GM23338 (cell line): Measurements from ENCODE around the gene COL4A2. TPM values are rescaled to one million over a fixed set of nuclear protein-coding genes. Genes with fewer than 3 reads are reported as not detected.

Experiments used
- ATAC-seq: fragments of 200-7000 bp; cut with Tn5 transposase; 3 replicates; pipeline ENCODE4 v1.9.1; 2020
- DNase-seq: peaks from one replicate; pipeline ENCODE4 v3.0.0-alpha.2; 2015; ENCODE audit warnings: low spot score
- H2AFZ ChIP-seq: fragments of 200-600 bp; sonication (generic); 2 replicates; pipeline ENCODE4 v1.8.0; 2016; ENCODE audit warnings: antibody characterized with exemption, mild to moderate bottlenecking, moderate library complexity
- H3F3A ChIP-seq: fragments of 200-600 bp; sonication (generic); replicated peaks from 2 replicates; pipeline ENCODE4 v1.8.0; 2017; ENCODE audit warnings: antibody characterized with exemption, mixed run types, low read depth
- H3K27ac ChIP-seq: fragments of 200-600 bp; sonication (generic); 2 replicates; pipeline ENCODE4 v1.6.1; 2016; ENCODE audit warnings: low read depth
- H3K27me3 ChIP-seq: fragments of 200-600 bp; sonication (generic); 2 replicates; pipeline ENCODE4 v1.8.0; 2016; ENCODE audit warnings: mild to moderate bottlenecking, mixed run types, moderate library complexity; ENCODE audit not compliant: insufficient read depth
- H3K36me3 ChIP-seq: fragments of 200-600 bp; sonication (generic); 2 replicates; pipeline ENCODE4 v1.8.0; 2016; ENCODE audit warnings: mild to moderate bottlenecking; ENCODE audit not compliant: insufficient read depth
- H3K4me1 ChIP-seq: fragments of 200-600 bp; sonication (generic); 2 replicates; pipeline ENCODE4 v1.8.0; 2016; ENCODE audit warnings: mild to moderate bottlenecking, moderate library complexity; ENCODE audit not compliant: insufficient read depth
- H3K4me2 ChIP-seq: fragments of 200-600 bp; sonication (generic); 2 replicates; pipeline ENCODE4 v1.7.1; 2017; ENCODE audit warnings: mixed run types
- H3K4me3 ChIP-seq: fragments of 200-600 bp; sonication (generic); 2 replicates; pipeline ENCODE4 v1.6.1; 2016; ENCODE audit warnings: mixed run types
- H3K79me2 ChIP-seq: fragments of 200-600 bp; sonication (generic); replicated peaks from 2 replicates; pipeline ENCODE4 v1.8.0; 2017; ENCODE audit warnings: mild to moderate bottlenecking; ENCODE audit not compliant: insufficient read depth
- H3K9me2 ChIP-seq: fragments of 200-600 bp; sonication (generic); 2 replicates; pipeline ENCODE4 v1.8.0; 2017; ENCODE audit not compliant: insufficient read depth
- H4K20me1 ChIP-seq: fragments of 200-600 bp; sonication (generic); replicated peaks from 2 replicates; pipeline ENCODE4 v1.8.0; 2017; ENCODE audit warnings: mild to moderate bottlenecking; ENCODE audit not compliant: insufficient read depth
- H3K27ac Mint-ChIP-seq: 2 replicates; pipeline ENCODE4 v1.8.0; 2020; ENCODE audit warnings: inconsistent platforms, mild to moderate bottlenecking, moderate library complexity, mixed read lengths
- H3K27me3 Mint-ChIP-seq: 3 replicates; pipeline ENCODE4 v1.8.0; 2022; ENCODE audit warnings: low read depth, mild to moderate bottlenecking, moderate library complexity, mixed read lengths, inconsistent platforms; ENCODE audit not compliant: insufficient read depth, poor library complexity
- H3K36me3 Mint-ChIP-seq: 3 replicates; pipeline ENCODE4 v1.8.0; 2021; ENCODE audit warnings: low read depth, mild to moderate bottlenecking, inconsistent platforms, moderate library complexity, mixed read lengths
- H3K4me1 Mint-ChIP-seq: 3 replicates; pipeline ENCODE4 v1.8.0; 2020; ENCODE audit warnings: mild to moderate bottlenecking, inconsistent platforms, mixed read lengths
- H3K4me3 Mint-ChIP-seq: 3 replicates; pipeline ENCODE4 v1.8.0; 2021; ENCODE audit warnings: moderate library complexity, mild to moderate bottlenecking, inconsistent platforms, mixed read lengths
- H3K9me3 Mint-ChIP-seq: 3 replicates; pipeline ENCODE4 v1.8.0; 2020; ENCODE audit warnings: moderate library complexity, mild to moderate bottlenecking, inconsistent platforms, mixed read lengths
- CTCF ChIP-seq, 2 experiments: fragments of 200-600 bp in 1 of 2; sonication (generic) in 1 of 2; conservative IDR thresholded peaks; 2 replicates each; pipeline versions ENCODE4 v1.5.1 to v1.6.1; 2016 to 2017; ENCODE audit warnings: antibody characterized with exemption in 2 of 2, low read depth in 2 of 2, mild to moderate bottlenecking in 2 of 2, moderate library complexity in 1 of 2
- ETS1 ChIP-seq: IDR thresholded peaks from 2 replicates; pipeline ENCODE4 v1.6.1; 2016; ENCODE audit warnings: antibody characterized with exemption
- EZH2phosphoT487 ChIP-seq: fragments of 200-600 bp; sonication (generic); IDR thresholded peaks from one replicate; pipeline ENCODE4 v1.8.1; 2018; ENCODE audit warnings: antibody characterized with exemption; ENCODE audit not compliant: unreplicated experiment
- NANOG ChIP-seq: IDR thresholded peaks from 2 replicates; pipeline ENCODE4 v1.6.1; 2016; ENCODE audit warnings: antibody characterized with exemption, borderline replicate concordance
- POLR2AphosphoS5 ChIP-seq: IDR thresholded peaks from 2 replicates; pipeline ENCODE4 v1.6.1; 2016; ENCODE audit warnings: antibody characterized with exemption, low read depth
- REST ChIP-seq: IDR thresholded peaks from one replicate; pipeline ENCODE4 v1.6.1; 2018; ENCODE audit warnings: antibody characterized with exemption; ENCODE audit not compliant: unreplicated experiment
- STAT1 ChIP-seq: IDR thresholded peaks from one replicate; pipeline ENCODE4 v1.6.1; 2016; ENCODE audit warnings: antibody characterized with exemption; ENCODE audit not compliant: unreplicated experiment
- ZNF114 ChIP-seq: fragments of 250-450 bp; sonication (Bioruptor Pico); IDR thresholded peaks from 2 replicates; pipeline ENCODE4 v1.5.0; 2020; ENCODE audit warnings: mild to moderate bottlenecking, moderate library complexity
- ZNF331 ChIP-seq: fragments of 250-450 bp; sonication (Bioruptor Pico); IDR thresholded peaks from 2 replicates; pipeline ENCODE4 v1.5.0; 2020; ENCODE audit warnings: low read depth, mild to moderate bottlenecking, moderate library complexity
- ZNF462 ChIP-seq: fragments of 250-450 bp; sonication (Bioruptor Pico); IDR thresholded peaks from 2 replicates; pipeline ENCODE4 v1.5.0; 2020; ENCODE audit warnings: mild to moderate bottlenecking, moderate library complexity
- polyA plus RNA-seq: library from polyadenylated mRNA; unstranded; fragments of >200 nt; fragmentation: Nextera tagmentation; extraction: Ambion mirVana; gene quantifications from 2 replicates; pipeline ENCODE4 v1.2.1, GENCODE V29; 2016
- total RNA-seq: library from RNA; depleted of rRNA; stranded (reverse); fragments of >200 nt; shearing (Covaris generic); gene quantifications from 2 replicates; pipeline ENCODE4 v1.2.3, GENCODE V29; 2014

COL4A2 gene
- total and polyA plus RNA-seq, 2 experiments from 2014 or later: 37.4 to 131 TPM

GRCh38 chr13:110438211-110438610, 131.1 kb downstream of the COL4A2 start (continued):
- TF ChIP-seq ZNF462 (CRISPR knock-in tag) (no peak), ZNF114 (CRISPR knock-in tag) (no peak), ETS1 (no peak), CTCF (conservative IDR thresholded peaks at IDR 0.05; ENCODE audit: low read depth in 2 of 2) (no peak), ZNF331 (CRISPR knock-in tag) (no peak)

- DNase-seq: no peak
- Mint-ChIP-seq H3K4me3 (no peak overlapping the region), H3K36me3 (peaks cover 20% of the 10 kb centered on the region; the same call in 2 of the 3 replicates)
- TF ChIP-seq STAT1 (no peak), REST (no peak), POLR2AphosphoS5 (no peak), ETS1 (no peak), ZNF114 (CRISPR knock-in tag) (no peak), NANOG (no peak), EZH2phosphoT487 (no peak)
These were observed 131.7 kb downstream of the COL4A2 start for GRCh38 chr13:110438776-110439175.

More at GRCh38 chr13:110438776-110439175, 131.7 kb downstream of the COL4A2 start:
- Mint-ChIP-seq H3K27ac (no peak overlapping the region), H3K9me3 (no peaks in the 10 kb centered on the region), H3K27me3 (no peaks in the 10 kb centered on the region), H3K4me1 (peaks cover 12% of the 10 kb centered on the region)
- no peak overlapping the region for H3K4me2 ChIP-seq
- no peak overlapping the region for H3K4me3 ChIP-seq
- H3F3A ChIP-seq: no peaks in the 10 kb centered on the region
- H3K79me2 ChIP-seq: no peaks in the 10 kb centered on the region
- H3K36me3 ChIP-seq: peaks cover 6% of the 10 kb centered on the region
- H3K4me1 ChIP-seq: no peaks in the 10 kb centered on the region
- no peaks in the 10 kb centered on the region for H3K27me3 ChIP-seq
- H3K9me2 ChIP-seq: no peaks in the 10 kb centered on the region
- no peak for ATAC-seq
- no peak overlapping the region for H2AFZ ChIP-seq
- H4K20me1 ChIP-seq: no peaks in the 10 kb centered on the region
- no peak overlapping the region for H3K27ac ChIP-seq
